Lower lobe of right lung (tissue), 2 donors: ENCODE data around the gene BBS12. TPM values are rescaled to one million over a fixed set of nuclear protein-coding genes. Genes with fewer than 3 reads are reported as not detected.

Source experiments
- ATAC-seq, 2 donors: fragments of 200-7000 bp; cut with Tn5 transposase; one replicate each; pipeline ENCODE4 v1.9.1; 2020 to 2022; ENCODE audit warnings: mild to moderate bottlenecking in 2 of 2, moderate library complexity in 2 of 2
- DNase-seq: peaks from one replicate; pipeline ENCODE4 v3.0.0-alpha.2; 2020
- H3K27ac ChIP-seq: fragments of 200-600 bp; one replicate; pipeline ENCODE4 v1.8.0; 2022
- H3K27me3 ChIP-seq: fragments of 200-600 bp; one replicate; pipeline ENCODE4 v1.8.0; 2022; ENCODE audit warnings: low read depth
- H3K36me3 ChIP-seq: fragments of 200-600 bp; one replicate; pipeline ENCODE4 v1.8.0; 2022; ENCODE audit warnings: mild to moderate bottlenecking
- H3K4me1 ChIP-seq: fragments of 200-600 bp; one replicate; pipeline ENCODE4 v1.8.0; 2022
- H3K4me3 ChIP-seq: fragments of 200-600 bp; one replicate; pipeline ENCODE4 v1.8.0; 2022; ENCODE audit warnings: mild to moderate bottlenecking
- H3K9me3 ChIP-seq: fragments of 200-600 bp; one replicate; pipeline ENCODE4 v1.8.0; 2022
- intact Hi-C: fragments of 100-400 bp; cut with DNase I; formaldehyde crosslinking; loops from one replicate; pipeline ENCODE4 v1.11.0; 2022
- total RNA-seq: library from RNA; stranded (reverse); fragmentation: NEBNext Ultra II Directional; extraction: Animal tissue kit (Norgen Biotek cat#: 25700); gene quantifications from one replicate; pipeline ENCODE4 v1.2.1, GENCODE V29; 2021
- TF ChIP-seq, protein P1 (sequence below): fragments of 200-600 bp; IDR thresholded peaks from one replicate; pipeline ENCODE4 v1.8.0; 2022; ENCODE audit warnings: antibody characterized with exemption, mild to moderate bottlenecking
- donor health status: DM: no; HTN: yes; CAD: no; lungs with severe emphysema.

The BBS12 gene
- total RNA-seq, 1 donor from 2014 or later, result 3.9 TPM

DNA sequence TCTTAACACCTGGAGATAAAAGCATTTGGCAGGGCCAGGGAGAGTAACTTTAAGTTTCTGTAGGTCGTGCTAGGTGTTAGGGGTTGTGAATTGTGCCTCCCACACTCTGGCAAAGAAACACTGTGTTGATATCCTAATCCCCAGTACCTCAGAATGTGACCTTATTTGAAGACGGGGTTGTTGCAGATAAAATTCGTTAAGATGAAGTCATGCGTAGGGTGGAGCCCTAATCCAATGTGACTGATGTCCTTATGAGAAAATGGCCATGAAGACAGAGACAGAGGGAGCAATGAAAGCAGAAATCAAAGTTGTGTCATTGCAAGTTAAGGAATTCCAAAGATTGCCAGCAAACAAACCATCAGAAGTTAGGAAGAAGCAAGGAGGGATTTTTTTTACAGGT lies 40.5 kb upstream of the BBS12 start:
- DNase-seq, result no peak
- TF ChIP-seq, protein P1, sequence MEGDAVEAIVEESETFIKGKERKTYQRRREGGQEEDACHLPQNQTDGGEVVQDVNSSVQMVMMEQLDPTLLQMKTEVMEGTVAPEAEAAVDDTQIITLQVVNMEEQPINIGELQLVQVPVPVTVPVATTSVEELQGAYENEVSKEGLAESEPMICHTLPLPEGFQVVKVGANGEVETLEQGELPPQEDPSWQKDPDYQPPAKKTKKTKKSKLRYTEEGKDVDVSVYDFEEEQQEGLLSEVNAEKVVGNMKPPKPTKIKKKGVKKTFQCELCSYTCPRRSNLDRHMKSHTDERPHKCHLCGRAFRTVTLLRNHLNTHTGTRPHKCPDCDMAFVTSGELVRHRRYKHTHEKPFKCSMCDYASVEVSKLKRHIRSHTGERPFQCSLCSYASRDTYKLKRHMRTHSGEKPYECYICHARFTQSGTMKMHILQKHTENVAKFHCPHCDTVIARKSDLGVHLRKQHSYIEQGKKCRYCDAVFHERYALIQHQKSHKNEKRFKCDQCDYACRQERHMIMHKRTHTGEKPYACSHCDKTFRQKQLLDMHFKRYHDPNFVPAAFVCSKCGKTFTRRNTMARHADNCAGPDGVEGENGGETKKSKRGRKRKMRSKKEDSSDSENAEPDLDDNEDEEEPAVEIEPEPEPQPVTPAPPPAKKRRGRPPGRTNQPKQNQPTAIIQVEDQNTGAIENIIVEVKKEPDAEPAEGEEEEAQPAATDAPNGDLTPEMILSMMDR, result no peak
- intact Hi-C loops, result no loop called here

GRCh38 chr4:122692641-122693520 lies 39.6 kb upstream of the BBS12 start:
- ATAC-seq (no peak), DNase-seq (no peak)
- intact Hi-C loops, result no loop called here
- Histone ChIP-seq H3K4me3 (no peak overlapping the region), H3K27me3 (no peaks in the 10 kb centered on the region), H3K4me1 (no peaks in the 10 kb centered on the region), H3K27ac (no peak overlapping the region), H3K36me3 (no peaks in the 10 kb centered on the region), H3K9me3 (no peaks in the 10 kb centered on the region)
- TF ChIP-seq, protein P1, result no peak

More for the DNA sequence above, 40.5 kb upstream of the BBS12 start:
- H3K27ac ChIP-seq, result no peak overlapping the region
- no peak for ATAC-seq
- no peaks in the 10 kb centered on the region for H3K4me1 ChIP-seq
- H3K4me3 ChIP-seq, result no peak overlapping the region
- no peaks in the 10 kb centered on the region for H3K9me3 ChIP-seq
- no peaks in the 10 kb centered on the region for H3K36me3 ChIP-seq
- H3K27me3 ChIP-seq, result no peaks in the 10 kb centered on the region

- intact Hi-C loops, result no loop called here
- Histone ChIP-seq H3K27ac (no peak overlapping the region), H3K9me3 (no peaks in the 10 kb centered on the region), H3K36me3 (no peaks in the 10 kb centered on the region), H3K4me3 (no peak overlapping the region), H3K27me3 (no peaks in the 10 kb centered on the region), H3K4me1 (no peaks in the 10 kb centered on the region)
- DNase-seq (no peak), ATAC-seq (no peak)
- TF ChIP-seq, protein P1, result no peak
Measured at GRCh38 chr4:122695226-122695625, 37.3 kb upstream of the BBS12 start.

DNA sequence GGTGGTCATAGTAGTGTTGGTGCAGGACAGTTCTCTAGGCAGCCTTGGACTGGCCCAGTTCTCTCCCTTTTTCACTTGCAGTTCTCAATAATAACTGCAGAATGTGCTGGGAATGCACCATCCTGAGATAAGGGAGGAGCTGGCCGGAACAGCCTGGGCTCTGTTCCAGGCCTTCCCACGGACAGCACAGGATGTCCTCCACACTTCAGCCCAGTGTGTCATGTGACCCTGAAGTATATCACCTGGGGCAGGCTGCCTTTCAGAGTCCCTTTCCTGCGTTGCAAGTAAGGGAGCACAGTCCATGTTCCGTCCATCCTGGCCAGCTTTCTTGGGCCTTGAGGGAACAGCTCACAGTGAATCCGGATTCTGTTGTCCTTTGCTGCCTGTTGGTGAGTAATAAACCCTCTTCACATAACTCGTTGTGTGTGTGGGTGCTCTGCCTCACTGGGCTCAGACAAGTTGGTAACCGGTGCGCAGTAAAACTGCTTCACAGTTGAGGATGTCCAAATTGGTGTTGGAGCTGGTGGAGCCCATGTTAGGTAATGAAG lies 32.3 kb upstream of the BBS12 start:
- ATAC-seq (peak; percentile 23 to 65), DNase-seq (no peak)
- Histone ChIP-seq H3K4me1 (no peaks in the 10 kb centered on the region), H3K27ac (no peak overlapping the region), H3K4me3 (no peak overlapping the region), H3K36me3 (no peaks in the 10 kb centered on the region), H3K27me3 (no peaks in the 10 kb centered on the region), H3K9me3 (no peaks in the 10 kb centered on the region)
- TF ChIP-seq, protein P1, result no peak
- intact Hi-C loops, result no loop called here

DNA sequence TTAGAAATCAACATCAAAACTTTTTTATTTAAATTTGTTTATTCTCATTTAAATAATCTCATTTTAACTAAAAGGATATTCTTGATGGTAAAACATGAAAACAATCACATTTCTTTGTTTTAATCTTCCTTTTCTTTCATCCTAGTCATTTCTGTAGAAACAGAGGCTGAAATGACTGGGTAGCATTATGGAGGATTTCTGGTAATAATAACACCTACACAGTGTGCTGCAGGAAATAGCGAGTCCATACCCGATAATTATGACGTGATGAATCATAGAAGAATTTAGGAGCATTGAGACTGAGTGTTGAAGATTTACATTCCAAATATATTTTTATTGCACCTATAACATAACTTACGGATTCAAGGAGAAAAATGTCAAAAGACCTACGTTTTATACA lies 31.4 kb upstream of the BBS12 start:
- no peak for ATAC-seq
- intact Hi-C loops, result no loop called here
- no peaks in the 10 kb centered on the region for H3K36me3 ChIP-seq
- no peak overlapping the region for H3K27ac ChIP-seq
- H3K9me3 ChIP-seq, result no peaks in the 10 kb centered on the region
- no peak overlapping the region for H3K4me3 ChIP-seq
- no peaks in the 10 kb centered on the region for H3K27me3 ChIP-seq
- H3K4me1 ChIP-seq, result no peaks in the 10 kb centered on the region
- TF ChIP-seq, protein P1, result no peak
- DNase-seq, result no peak
